Caco-2 (cell line): ENCODE data around the gene SMARCB1. TPM values are rescaled to one million over a fixed set of nuclear protein-coding genes. Genes with fewer than 3 reads are reported as not detected.
A peak's percentile ranks its signal among the peaks of the same experiment; 100 is the strongest.
"Not testable (repeated sequence)": the region's sequence is repeated elsewhere in the genome, so short reads cannot be mapped to it uniquely, and the experiment has no call there.

Experiments
- BruUV-seq: library from RNA; stranded (reverse); fragments of 400-500 nt; replicated peaks from 2 replicates; lab custom pipeline; 2021; lab: Mats Ljungman, UMichigan
- CTCF ChIA-PET: fragments of 300-600 bp; sonication (Branson Sonifier 250); formaldehyde crosslinking; loops from one replicate; lab custom pipeline; 2022; ENCODE audit warnings: antibody characterized with exemption; lab: Charles Lee
- POLR2A ChIA-PET: fragments of 300-600 bp; sonication (Branson Sonifier 250); formaldehyde crosslinking; loops from one replicate; lab custom pipeline; 2022; ENCODE audit warnings: antibody characterized with exemption; lab: Charles Lee
- DNase-seq, 2 experiments: peaks; one replicate each; pipeline versions ENCODE4 v3.0.0 to v3.0.0-alpha.2; 2020 to 2022
- H3K27me3 ChIP-seq: replicated peaks from 2 replicates; pipeline ENCODE4 v1.6.0; 2011; ENCODE audit warnings: low read length; ENCODE audit not compliant: control insufficient read depth, insufficient read depth
- H3K36me3 ChIP-seq: 2 replicates; pipeline ENCODE4 v1.5.1; 2011; ENCODE audit warnings: low read length; ENCODE audit not compliant: control insufficient read depth, insufficient read depth
- H3K4me1 ChIP-seq: fragments of 250-450 bp; sonication (Bioruptor Pico); 2 replicates; pipeline ENCODE4 v1.5.1; 2020; ENCODE audit warnings: mild to moderate bottlenecking
- H3K4me3 ChIP-seq: 2 replicates; pipeline ENCODE4 v1.5.1; 2011; ENCODE audit warnings: low read depth, mild to moderate bottlenecking, control low read depth, low read length
- H3K9me3 ChIP-seq: fragments of 250-450 bp; sonication (Bioruptor Pico); 2 replicates; pipeline ENCODE4 v1.5.1; 2020; ENCODE audit warnings: mild to moderate bottlenecking, moderate library complexity
- H3K27ac Mint-ChIP-seq: one replicate; pipeline ENCODE4 v1.8.0; 2022; ENCODE audit warnings: mixed read lengths; ENCODE audit not compliant: unreplicated experiment
- H3K27me3 Mint-ChIP-seq: one replicate; pipeline ENCODE4 v1.8.0; 2022; ENCODE audit warnings: mixed read lengths; ENCODE audit not compliant: insufficient read depth, unreplicated experiment
- H3K36me3 Mint-ChIP-seq: one replicate; pipeline ENCODE4 v1.8.0; 2022; ENCODE audit warnings: mild to moderate bottlenecking, mixed read lengths; ENCODE audit not compliant: insufficient read depth, unreplicated experiment
- H3K4me1 Mint-ChIP-seq: one replicate; pipeline ENCODE4 v1.8.0; 2022; ENCODE audit warnings: low read depth, mixed read lengths; ENCODE audit not compliant: unreplicated experiment
- H3K4me3 Mint-ChIP-seq: one replicate; pipeline ENCODE4 v1.8.0; 2022; ENCODE audit warnings: mild to moderate bottlenecking, moderate library complexity, mixed read lengths; ENCODE audit not compliant: unreplicated experiment
- H3K9me3 Mint-ChIP-seq: one replicate; pipeline ENCODE4 v1.8.0; 2022; ENCODE audit warnings: mixed read lengths; ENCODE audit not compliant: unreplicated experiment
- intact Hi-C: fragments of 100-400 bp; cut with micrococcal nuclease; formaldehyde crosslinking; loops from one replicate; pipeline ENCODE4 v1.10.0; 2022; ENCODE audit not compliant: unreplicated experiment
- total RNA-seq: library from RNA; stranded (reverse); gene quantifications from 2 replicates; pipeline ENCODE4 v1.2.3, GENCODE V29; 2022
- TF ChIP-seq, protein P1 (sequence below), 2 experiments: fragments of 200-600 bp in 1 of 2; IDR thresholded peaks; 1 replicate in 1 of 2; 2 replicates in 1 of 2; pipeline versions ENCODE4 v1.5.1 to v1.8.0; 2011 to 2022; ENCODE audit warnings: antibody characterized with exemption in 1 of 2, control low read depth in 1 of 2, inconsistent platforms in 1 of 2, low read depth in 1 of 2, low read length in 1 of 2, mild to moderate bottlenecking in 1 of 2, moderate library complexity in 1 of 2; ENCODE audit not compliant: insufficient read depth in 1 of 2, severe bottlenecking in 1 of 2, unreplicated experiment in 1 of 2

Gene SMARCB1
- total RNA-seq, 1 experiment from 2014 or later = 157 TPM

- H3K4me3 Mint-ChIP-seq = no peak overlapping the region
- Histone ChIP-seq H3K36me3 (peaks cover 1% of the 10 kb centered on the region; the same call in 1 of the 2 replicates), H3K4me1 (no peaks in the 10 kb centered on the region), H3K9me3 (no peaks in the 10 kb centered on the region), H3K27me3 (no peaks in the 10 kb centered on the region), H3K4me3 (no peak overlapping the region)
- TF ChIP-seq, protein P1, sequence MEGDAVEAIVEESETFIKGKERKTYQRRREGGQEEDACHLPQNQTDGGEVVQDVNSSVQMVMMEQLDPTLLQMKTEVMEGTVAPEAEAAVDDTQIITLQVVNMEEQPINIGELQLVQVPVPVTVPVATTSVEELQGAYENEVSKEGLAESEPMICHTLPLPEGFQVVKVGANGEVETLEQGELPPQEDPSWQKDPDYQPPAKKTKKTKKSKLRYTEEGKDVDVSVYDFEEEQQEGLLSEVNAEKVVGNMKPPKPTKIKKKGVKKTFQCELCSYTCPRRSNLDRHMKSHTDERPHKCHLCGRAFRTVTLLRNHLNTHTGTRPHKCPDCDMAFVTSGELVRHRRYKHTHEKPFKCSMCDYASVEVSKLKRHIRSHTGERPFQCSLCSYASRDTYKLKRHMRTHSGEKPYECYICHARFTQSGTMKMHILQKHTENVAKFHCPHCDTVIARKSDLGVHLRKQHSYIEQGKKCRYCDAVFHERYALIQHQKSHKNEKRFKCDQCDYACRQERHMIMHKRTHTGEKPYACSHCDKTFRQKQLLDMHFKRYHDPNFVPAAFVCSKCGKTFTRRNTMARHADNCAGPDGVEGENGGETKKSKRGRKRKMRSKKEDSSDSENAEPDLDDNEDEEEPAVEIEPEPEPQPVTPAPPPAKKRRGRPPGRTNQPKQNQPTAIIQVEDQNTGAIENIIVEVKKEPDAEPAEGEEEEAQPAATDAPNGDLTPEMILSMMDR (IDR thresholded peaks at IDR 0.05; ENCODE audit: insufficient read depth in 1 of 2, low read depth in 1 of 2, low read length in 1 of 2, severe bottlenecking in 1 of 2, unreplicated experiment in 1 of 2) = peak; percentile 46 to 88
- intact Hi-C loops = loop anchor here (5.0 kb wide), 1 partner anchor 95 kb away; no protein-coding TSS in a partner anchor
- no TSS peak for BruUV-seq
- H3K36me3 Mint-ChIP-seq = peaks cover 11% of the 10 kb centered on the region
- H3K27ac Mint-ChIP-seq = no peak overlapping the region
- CTCF ChIA-PET = interaction anchor here (0.6 to 1.0 kb wide), 3 partner anchors 12 to 52 kb away, joined by 3 to 12 read pairs (median 3); no protein-coding TSS in a partner anchor
- no peaks in the 10 kb centered on the region for H3K27me3 Mint-ChIP-seq
- peaks cover 7% of the 10 kb centered on the region for H3K4me1 Mint-ChIP-seq
- peak; percentile 59 to 73 for DNase-seq
- POLR2A ChIA-PET = no interaction called here
- H3K9me3 Mint-ChIP-seq = no peaks in the 10 kb centered on the region
Observed at GRCh38 chr22:23862103-23862502, 75.3 kb downstream of the SMARCB1 start.

DNA sequence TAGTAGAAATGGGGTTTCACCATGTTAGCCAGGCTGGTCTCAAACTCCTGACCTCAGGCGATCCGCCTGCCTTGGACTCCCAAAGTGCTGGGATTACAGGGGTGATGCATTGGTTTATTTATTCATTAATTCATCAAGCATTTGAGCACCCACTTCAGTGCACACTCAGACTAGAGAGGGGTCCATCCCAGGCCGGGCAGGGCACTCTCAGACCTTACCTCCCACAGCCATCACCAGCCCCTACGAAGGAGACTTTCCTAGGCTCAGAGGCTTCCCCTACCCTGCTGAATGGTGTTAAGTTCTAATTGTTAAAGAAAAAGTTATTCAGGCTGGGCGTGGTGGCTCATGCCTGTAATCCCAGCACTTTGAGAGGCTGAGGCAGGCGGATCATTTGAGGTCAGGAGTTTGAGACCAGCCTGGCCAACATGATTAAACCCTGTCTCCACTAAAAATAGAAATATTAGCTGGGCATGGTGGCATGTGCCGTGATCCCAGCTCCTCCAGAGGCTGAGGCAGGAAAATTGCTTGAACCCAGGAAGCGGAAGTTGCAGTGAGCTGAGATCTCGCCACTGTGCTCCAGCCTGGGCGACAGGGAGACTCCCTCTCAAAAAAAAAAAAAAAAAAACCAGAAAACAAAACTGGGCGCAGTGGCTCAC lies 77.9 kb downstream of the SMARCB1 start:
- CTCF ChIA-PET = interaction anchor here (0.6 to 0.9 kb wide), 2 partner anchors 15 to 480 kb away, joined by 3 read pairs; no protein-coding TSS in a partner anchor
- H3K9me3 Mint-ChIP-seq, BruUV-seq, DNase-seq, H3K4me1 Mint-ChIP-seq, H3K4me3 ChIP-seq, H3K36me3 ChIP-seq, H3K9me3 ChIP-seq, H3K27me3 Mint-ChIP-seq, H3K27ac Mint-ChIP-seq, POLR2A ChIA-PET, H3K4me1 ChIP-seq, H3K27me3 ChIP-seq, H3K4me3 Mint-ChIP-seq: not testable (repeated sequence)
- peaks cover 11% of the 10 kb centered on the region for H3K36me3 Mint-ChIP-seq
- intact Hi-C loops = loop anchor here (5.0 kb wide), 1 partner anchor 93 kb away; no protein-coding TSS in a partner anchor

DNA sequence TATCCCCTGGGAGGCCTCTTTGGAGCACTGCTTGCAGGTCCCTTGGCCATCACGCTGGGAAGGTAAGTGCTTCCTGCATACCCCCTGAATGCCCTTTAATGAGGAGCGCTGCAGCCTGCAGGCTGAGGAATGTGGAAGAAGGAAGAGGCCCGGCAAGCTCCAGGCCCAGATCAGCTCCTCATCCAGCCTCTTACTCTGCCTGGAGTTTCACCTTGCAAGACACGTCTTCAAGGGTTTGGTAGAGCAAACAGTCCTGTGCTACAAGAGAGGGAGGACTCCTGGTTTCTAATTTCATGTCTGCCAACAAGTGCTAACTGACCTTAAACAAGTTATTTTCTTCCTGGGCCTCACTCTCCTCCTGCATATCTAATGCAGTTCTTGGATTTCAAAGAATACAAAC lies 81.8 kb downstream of the SMARCB1 start:
- BruUV-seq = no TSS peak
- H3K9me3 Mint-ChIP-seq = no peaks in the 10 kb centered on the region
- CTCF ChIA-PET = interaction anchor here (0.6 kb wide), 1 partner anchor 8 kb away, joined by 5 read pairs; no protein-coding TSS in a partner anchor
- POLR2A ChIA-PET = no interaction called here
- no peaks in the 10 kb centered on the region; the same call in 1 of the 2 replicates for H3K36me3 ChIP-seq
- H3K4me1 ChIP-seq = no peaks in the 10 kb centered on the region
- intact Hi-C loops = no loop called here
- no peaks in the 10 kb centered on the region for H3K27me3 Mint-ChIP-seq
- H3K36me3 Mint-ChIP-seq = peaks cover 5% of the 10 kb centered on the region
- H3K4me3 ChIP-seq = no peak overlapping the region
- H3K4me3 Mint-ChIP-seq = no peak overlapping the region
- no peaks in the 10 kb centered on the region for H3K27me3 ChIP-seq
- TF ChIP-seq, protein P1 (IDR thresholded peaks at IDR 0.05; ENCODE audit: insufficient read depth in 1 of 2, low read depth in 1 of 2, low read length in 1 of 2, severe bottlenecking in 1 of 2, unreplicated experiment in 1 of 2) = no peak
- H3K27ac Mint-ChIP-seq = no peak overlapping the region
- DNase-seq = no peak
- H3K4me1 Mint-ChIP-seq = no peaks in the 10 kb centered on the region
- no peaks in the 10 kb centered on the region for H3K9me3 ChIP-seq
